ENCODE results near the gene ZNF469. TPM values are rescaled to one million over a fixed set of nuclear protein-coding genes. Genes with fewer than 3 reads are reported as not detected.
A peak's percentile ranks its signal among the peaks of the same experiment; 100 is the strongest.

Gene ZNF469
- total and polyA plus RNA-seq, 8 donors = 1.4 to 5.5 (median 2.6) TPM

- Histone ChIP-seq H3K27ac (no peak overlapping the region), H3K4me1 (no peaks in the 10 kb centered on the region), H3K4me3 (no peak overlapping the region), H3K36me3 (no peaks in the 10 kb centered on the region), H3K9me3 (peaks cover 0 to 4% of the 10 kb centered on the region in 2 donors), H3K27me3 (no peaks in the 10 kb centered on the region)
- TF ChIP-seq CTCF (IDR thresholded peaks at IDR 0.05) = no peak
- ATAC-seq (no peak), DNase-seq (peak in 1 of 4 donors; percentile 60)
- intact Hi-C loops (cut with DNase I) = no loop called here
Measured at GRCh38 chr16:88348377-88349152, 34.2 kb upstream of the ZNF469 start.

GRCh38 chr16:88349153-88349902 is 33.4 kb upstream of the ZNF469 start:
- Histone ChIP-seq H3K36me3 (no peaks in the 10 kb centered on the region), H3K27ac (no peak overlapping the region), H3K4me3 (no peak overlapping the region), H3K27me3 (no peaks in the 10 kb centered on the region), H3K9me3 (no peaks in the 10 kb centered on the region), H3K4me1 (no peaks in the 10 kb centered on the region)
- intact Hi-C loops (cut with DNase I) = no loop called here
- ATAC-seq (no peak), DNase-seq (peak in 1 of 4 donors; percentile 42)
- TF ChIP-seq CTCF (IDR thresholded peaks at IDR 0.05) = no peak

- H3K4me3 ChIP-seq = no peak overlapping the region
- ATAC-seq = no peak
- H3K36me3 ChIP-seq = no peaks in the 10 kb centered on the region
- H3K27me3 ChIP-seq = no peaks in the 10 kb centered on the region
- no peak overlapping the region for H3K27ac ChIP-seq
- no peaks in the 10 kb centered on the region for H3K9me3 ChIP-seq
- TF ChIP-seq CTCF (IDR thresholded peaks at IDR 0.05) = no peak
- no peaks in the 10 kb centered on the region for H3K4me1 ChIP-seq
- intact Hi-C loops (cut with DNase I) = no loop called here
- DNase-seq = peak in 1 of 4 donors; percentile 59
Measured at GRCh38 chr16:88349903-88350900, 32.6 kb upstream of the ZNF469 start.

- no peaks in the 10 kb centered on the region for H3K27me3 ChIP-seq
- peak in 1 of 4 donors; percentile 64 for DNase-seq
- intact Hi-C loops (cut with DNase I) = no loop called here
- H3K9me3 ChIP-seq = no peaks in the 10 kb centered on the region
- H3K4me1 ChIP-seq = no peaks in the 10 kb centered on the region
- no peaks in the 10 kb centered on the region for H3K36me3 ChIP-seq
- no peak overlapping the region for H3K27ac ChIP-seq
- ATAC-seq = no peak
- TF ChIP-seq CTCF (IDR thresholded peaks at IDR 0.05) = no peak
- no peak overlapping the region for H3K4me3 ChIP-seq
Measured at GRCh38 chr16:88350922-88351321, 31.8 kb upstream of the ZNF469 start.

Measured in left lung (tissue), 10 donors.